GF-D8 (cell line): ENCODE data around the gene ZNF444.
"Not testable (repeated sequence)": the region's sequence is repeated elsewhere in the genome, so short reads cannot be mapped to it uniquely, and the experiment has no call there.

Source experiments
- DNase-seq: peaks from one replicate; lab custom pipeline; 2025; lab: John Stamatoyannopoulos, UW

ZNF444 gene

DNA sequence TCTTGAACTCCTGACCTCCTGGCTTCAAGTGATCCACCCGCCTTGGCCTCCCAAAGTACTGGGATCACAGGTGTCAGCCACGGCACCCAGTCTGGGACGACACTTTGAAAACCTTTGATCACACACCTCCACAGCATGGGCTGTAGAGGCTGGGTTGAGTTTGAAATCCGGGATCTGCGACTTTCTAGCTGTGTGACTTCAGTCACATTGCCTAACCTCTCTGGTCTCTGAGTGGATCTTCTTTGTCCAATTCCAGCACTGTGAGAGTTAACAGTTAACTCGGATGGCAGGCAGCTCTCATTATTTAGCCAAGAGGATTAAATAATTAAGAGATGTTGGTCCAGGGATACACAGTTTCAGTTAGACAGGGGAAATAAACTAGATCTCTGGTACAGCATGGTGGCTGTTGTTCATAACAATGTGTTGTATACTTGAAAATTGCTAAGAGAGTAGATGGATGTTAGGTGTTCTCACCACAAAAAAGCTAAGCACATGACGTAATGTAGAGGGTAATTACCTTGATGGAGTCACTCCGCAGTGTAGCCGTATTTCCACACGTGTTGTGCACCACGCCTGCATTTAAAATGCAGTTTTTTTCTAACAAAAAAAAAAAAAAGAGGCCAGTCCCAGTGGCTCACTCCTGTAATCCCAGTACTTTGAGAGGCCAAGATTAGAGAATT, 36.6 kb downstream of the ZNF444 start:
- DNase-seq, result no peak

GRCh38 chr19:56189785-56190184, 48.7 kb downstream of the ZNF444 start:
- no peak for DNase-seq

DNA sequence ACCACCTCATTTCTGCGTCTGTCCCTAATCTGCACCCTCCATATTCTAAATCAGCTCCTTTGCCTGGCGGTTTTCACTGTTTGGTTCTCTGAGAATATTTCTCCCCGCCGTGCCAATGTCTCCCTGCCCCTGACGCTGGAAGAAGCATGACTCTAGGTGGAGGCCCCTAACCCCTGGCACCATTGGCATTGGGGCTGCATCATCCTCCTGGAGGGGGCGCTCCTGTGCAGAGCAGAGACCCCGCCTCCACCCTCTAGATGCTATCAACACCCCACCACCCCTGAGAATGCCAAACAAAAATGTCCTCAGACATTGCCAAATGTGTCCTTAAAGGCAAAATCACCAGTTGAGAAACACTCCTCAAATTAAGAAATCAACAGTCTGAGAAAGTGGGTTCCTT, 50.0 kb downstream of the ZNF444 start:
- DNase-seq, result no peak

DNA sequence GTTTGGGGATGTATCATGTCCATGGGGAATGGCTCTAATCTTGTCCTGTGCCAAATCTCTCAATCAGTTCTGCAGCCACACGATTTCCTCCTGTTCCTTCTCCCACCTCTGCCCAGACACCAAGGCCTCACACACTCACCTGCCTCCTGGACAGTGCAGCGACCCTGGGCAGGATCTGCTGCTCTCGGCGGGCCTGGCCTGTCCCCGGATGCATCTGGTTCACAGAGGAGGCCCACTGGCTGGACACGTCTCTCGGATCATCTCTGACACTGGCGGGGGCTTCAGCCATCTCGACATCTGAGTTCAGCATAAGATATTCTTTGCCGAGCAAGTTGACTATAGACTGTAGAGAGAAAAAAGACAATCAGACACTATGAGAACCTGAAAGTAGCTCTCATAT, 50.6 kb downstream of the ZNF444 start:
- no peak for DNase-seq

GRCh38 chr19:56193981-56194640, 53.0 kb downstream of the ZNF444 start:
- DNase-seq, result no peak

DNA sequence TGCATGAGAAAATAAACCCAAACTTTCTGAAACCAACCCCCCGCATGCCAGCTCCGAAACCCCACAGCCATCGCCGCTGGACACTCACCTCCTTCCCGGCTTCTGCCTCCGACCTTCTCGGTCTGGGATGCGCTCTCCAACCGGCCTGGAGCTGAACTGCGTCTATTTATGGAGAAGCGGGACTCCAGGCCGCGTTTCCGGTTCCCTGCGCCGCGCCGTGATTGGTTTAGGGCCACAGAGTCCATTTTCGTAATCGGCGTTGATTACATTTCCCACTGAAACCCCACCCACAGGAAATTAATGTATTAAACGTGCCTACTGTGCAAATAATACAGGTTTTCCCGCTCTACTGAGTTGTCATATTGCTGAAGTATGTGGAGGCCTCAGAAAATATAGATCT, 56.6 kb downstream of the ZNF444 start, which contains the start of gene ZSCAN5B:
ZSCAN5B (minus strand) TSS at position 138 of the 400 bp plus-strand sequence. CDS start 4,731 bp downstream, outside the sequence.
- DNase-seq, result not testable (repeated sequence)

DNA sequence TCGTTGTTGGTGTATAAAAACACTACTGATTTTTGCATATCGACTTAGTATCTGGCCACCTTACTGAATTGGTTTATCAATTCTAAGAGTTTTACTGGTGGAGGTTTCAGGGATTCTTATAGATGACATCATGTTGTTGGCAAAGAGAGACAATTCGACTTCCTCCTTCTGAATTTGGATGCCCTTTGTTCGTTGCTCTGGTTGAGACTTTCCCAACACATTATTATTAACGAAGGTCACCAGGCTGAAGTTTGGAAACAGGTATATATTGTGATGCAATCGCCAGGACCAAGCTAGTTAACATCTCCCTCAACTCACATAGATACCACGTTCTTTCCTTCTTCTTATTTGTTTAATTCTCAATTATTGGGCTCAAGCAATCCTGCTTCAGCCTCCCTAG, 58.6 kb downstream of the ZNF444 start:
- no peak for DNase-seq

DNA sequence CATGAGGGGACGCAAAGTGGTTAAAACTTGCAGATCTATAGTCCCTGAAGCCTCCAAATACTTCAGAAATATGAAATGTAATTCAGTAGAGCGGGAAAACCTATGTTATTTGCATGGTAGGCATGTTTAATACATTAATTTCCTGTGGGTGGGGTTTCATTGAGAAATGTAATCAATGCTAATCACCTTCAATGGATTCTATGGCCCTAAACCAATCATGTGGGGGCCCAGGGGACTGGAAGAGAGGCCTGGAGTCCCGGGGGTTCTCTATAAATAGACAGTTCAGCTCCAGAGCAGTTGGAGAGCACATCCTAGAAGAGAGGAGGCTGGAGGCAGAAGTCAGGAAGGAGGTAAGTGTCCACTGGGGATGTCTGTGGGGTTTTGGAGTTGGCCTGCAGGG, 60.9 kb downstream of the ZNF444 start, which contains the start of gene ZSCAN5C:
ZSCAN5C (plus strand) TSS at position 301 of the 400 bp plus-strand sequence. CDS start 3,641 bp downstream, outside the sequence.
- DNase-seq, result no peak

DNA sequence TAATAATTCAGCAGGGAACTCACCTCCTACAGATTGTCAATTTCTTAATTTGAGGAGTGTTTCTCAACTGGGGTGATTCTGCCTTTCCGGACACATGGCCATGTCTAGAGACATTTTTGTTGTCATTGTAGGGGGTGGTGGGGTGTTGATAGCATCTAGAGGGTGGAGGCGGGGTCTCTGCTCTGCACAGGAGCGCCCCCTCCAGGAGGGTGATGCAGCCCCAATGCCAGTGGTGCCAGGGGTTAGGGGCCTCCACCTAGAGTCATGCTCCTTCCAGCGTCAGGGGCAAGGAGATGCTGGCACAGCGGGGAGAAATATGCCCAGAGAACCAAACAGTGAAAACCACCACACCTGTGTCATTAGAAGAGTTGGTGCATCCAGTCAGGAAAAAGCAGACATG, 66.5 kb downstream of the ZNF444 start:
- DNase-seq, result not testable (repeated sequence)

GRCh38 chr19:56209091-56209490, 68.0 kb downstream of the ZNF444 start:
- no peak for DNase-seq

GRCh38 chr19:56210036-56210435, 68.9 kb downstream of the ZNF444 start:
- not testable (repeated sequence) for DNase-seq
